ENCODE data around the gene ATCAY. TPM values are rescaled to one million over a fixed set of nuclear protein-coding genes. Genes with fewer than 3 reads are reported as not detected.

Gene ATCAY
- total RNA-seq, 1 experiment from 2014 or later, result not detected

DNA sequence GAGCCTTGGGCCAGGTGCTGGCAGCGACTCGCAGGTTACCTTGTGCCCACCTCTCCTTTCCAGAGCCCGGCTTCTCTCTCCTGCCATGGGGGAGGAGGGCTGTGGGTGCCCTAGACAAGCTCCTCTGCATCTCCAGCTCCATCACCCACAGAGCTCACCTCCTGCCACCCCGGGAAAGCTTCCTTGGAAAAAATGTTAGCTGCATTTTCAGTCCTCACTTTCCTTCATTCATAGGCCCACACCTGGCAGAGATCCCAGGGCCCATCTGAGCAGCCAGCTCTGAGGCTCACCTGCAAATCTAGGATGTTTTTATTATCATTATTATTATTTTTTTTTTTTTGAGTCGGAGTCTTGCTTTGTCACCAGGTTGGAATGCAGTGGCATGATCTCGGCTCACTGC is 48.5 kb upstream of the ATCAY start:
- H3K4me1 ChIP-seq (ENCODE audit: insufficient read depth, low read length), result peaks cover 3% of the 10 kb centered on the region; the same call in 1 of the 2 replicates
- no peaks in the 10 kb centered on the region for H3F3A ChIP-seq (ENCODE audit: low read length, unreplicated experiment)
- CTCF ChIA-PET, result no interaction called here
- H3K9me2 ChIP-seq (replicated peaks; ENCODE audit: low read length), result no peaks in the 10 kb centered on the region
- no peaks in the 10 kb centered on the region for H4K20me1 ChIP-seq (ENCODE audit: low read length)
- intact Hi-C loops (cut with micrococcal nuclease), result no loop called here
- POLR2A ChIA-PET (ENCODE audit: unreplicated experiment), result no interaction called here
- H3K79me2 ChIP-seq (ENCODE audit: low read length), result no peaks in the 10 kb centered on the region
- no peak overlapping the region for H3K9ac ChIP-seq (ENCODE audit: low read length)
- BruUV-seq (replicated peaks), result no TSS peak
- no peak overlapping the region for H3K4me2 ChIP-seq (ENCODE audit: low read length)
- ATAC-seq (no peak), DNase-seq (peak; percentile 2)
- no peak overlapping the region for H3K27ac ChIP-seq (ENCODE audit: low read length)
- no peaks in the 10 kb centered on the region for H3K36me3 ChIP-seq (ENCODE audit: low read depth, low read length)
- no peak for TF ChIP-seq EZH2phosphoT487 (IDR thresholded peaks at IDR 0.05; ENCODE audit: borderline replicate concordance, low read length)
- TF ChIP-seq, protein P1, sequence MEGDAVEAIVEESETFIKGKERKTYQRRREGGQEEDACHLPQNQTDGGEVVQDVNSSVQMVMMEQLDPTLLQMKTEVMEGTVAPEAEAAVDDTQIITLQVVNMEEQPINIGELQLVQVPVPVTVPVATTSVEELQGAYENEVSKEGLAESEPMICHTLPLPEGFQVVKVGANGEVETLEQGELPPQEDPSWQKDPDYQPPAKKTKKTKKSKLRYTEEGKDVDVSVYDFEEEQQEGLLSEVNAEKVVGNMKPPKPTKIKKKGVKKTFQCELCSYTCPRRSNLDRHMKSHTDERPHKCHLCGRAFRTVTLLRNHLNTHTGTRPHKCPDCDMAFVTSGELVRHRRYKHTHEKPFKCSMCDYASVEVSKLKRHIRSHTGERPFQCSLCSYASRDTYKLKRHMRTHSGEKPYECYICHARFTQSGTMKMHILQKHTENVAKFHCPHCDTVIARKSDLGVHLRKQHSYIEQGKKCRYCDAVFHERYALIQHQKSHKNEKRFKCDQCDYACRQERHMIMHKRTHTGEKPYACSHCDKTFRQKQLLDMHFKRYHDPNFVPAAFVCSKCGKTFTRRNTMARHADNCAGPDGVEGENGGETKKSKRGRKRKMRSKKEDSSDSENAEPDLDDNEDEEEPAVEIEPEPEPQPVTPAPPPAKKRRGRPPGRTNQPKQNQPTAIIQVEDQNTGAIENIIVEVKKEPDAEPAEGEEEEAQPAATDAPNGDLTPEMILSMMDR (conservative IDR thresholded peaks at IDR 0.05; ENCODE audit: low read depth, low read length), result no peak
- no peak for TF ChIP-seq EZH2 (IDR thresholded peaks at IDR 0.05; ENCODE audit: low read length, unreplicated experiment)
- no peaks in the 10 kb centered on the region for H3K27me3 ChIP-seq (ENCODE audit: low read length)
- H3K4me3 ChIP-seq (ENCODE audit: low read length), result no peak overlapping the region
- no peaks in the 10 kb centered on the region for H3K9me3 ChIP-seq (ENCODE audit: low read length)
- no peak overlapping the region for H2AFZ ChIP-seq (ENCODE audit: low read length)

DNA sequence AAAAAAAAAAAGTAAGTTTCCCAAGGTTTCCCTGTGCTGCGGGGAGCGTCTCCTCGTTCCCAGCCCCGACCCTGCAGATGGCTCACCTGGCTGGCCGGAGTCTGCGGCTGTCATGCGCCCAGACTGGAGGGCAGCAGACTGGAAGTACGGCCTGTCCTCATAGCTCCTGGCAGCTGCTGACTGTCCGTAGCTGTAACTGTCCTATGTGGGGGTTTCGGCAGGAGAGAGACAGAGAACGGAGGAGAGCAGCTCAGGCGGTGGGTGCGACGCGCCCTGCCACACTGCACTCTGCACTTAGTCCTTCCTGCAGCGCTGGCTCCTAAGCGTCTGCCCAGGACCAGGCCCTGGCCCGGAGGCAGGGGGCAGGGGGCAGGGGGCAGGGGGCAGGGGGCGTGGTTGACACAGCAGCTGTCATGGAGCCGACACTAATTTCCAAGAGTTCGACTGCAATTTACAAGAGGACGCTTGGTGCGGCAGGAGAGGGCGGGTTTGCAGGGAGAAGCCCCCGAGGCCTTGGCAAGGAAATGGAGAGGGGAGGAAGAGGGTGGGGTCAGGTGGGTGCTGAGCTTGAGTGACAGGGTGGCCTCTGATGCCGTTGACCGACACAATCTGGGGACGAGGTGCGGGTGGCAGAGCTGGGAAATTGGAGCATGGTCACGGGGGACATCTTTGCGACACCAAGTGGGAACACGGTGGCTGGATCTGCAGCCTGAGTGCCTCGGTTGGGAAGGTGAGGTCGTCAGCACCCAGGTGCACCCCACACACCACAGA is 46.7 kb upstream of the ATCAY start:
- Histone ChIP-seq H3K9ac (ENCODE audit: low read length) (no peak overlapping the region), H3K27ac (ENCODE audit: low read length) (no peak overlapping the region), H3K4me2 (ENCODE audit: low read length) (no peak overlapping the region), H3K4me3 (ENCODE audit: low read length) (no peak overlapping the region), H3K4me1 (ENCODE audit: insufficient read depth, low read length) (no peaks in the 10 kb centered on the region), H3F3A (ENCODE audit: low read length, unreplicated experiment) (no peaks in the 10 kb centered on the region), H3K27me3 (ENCODE audit: low read length) (no peaks in the 10 kb centered on the region), H3K79me2 (ENCODE audit: low read length) (no peaks in the 10 kb centered on the region), H3K9me3 (ENCODE audit: low read length) (no peaks in the 10 kb centered on the region), H2AFZ (ENCODE audit: low read length) (no peak overlapping the region), H3K36me3 (ENCODE audit: low read depth, low read length) (no peaks in the 10 kb centered on the region), H3K9me2 (replicated peaks; ENCODE audit: low read length) (no peaks in the 10 kb centered on the region), H4K20me1 (ENCODE audit: low read length) (no peaks in the 10 kb centered on the region)
- intact Hi-C loops (cut with micrococcal nuclease), result no loop called here
- no TSS peak for BruUV-seq (replicated peaks)
- TF ChIP-seq, protein P1 (conservative IDR thresholded peaks at IDR 0.05; ENCODE audit: low read depth, low read length), result no peak
- TF ChIP-seq EZH2 (IDR thresholded peaks at IDR 0.05; ENCODE audit: low read length, unreplicated experiment) (no peak), EZH2phosphoT487 (IDR thresholded peaks at IDR 0.05; ENCODE audit: borderline replicate concordance, low read length) (no peak)
- DNase-seq, result no peak
- ChIA-PET CTCF (interaction anchor here (0.5 kb wide), 1 partner anchor 1714 kb away, joined by 3 read pairs; no protein-coding TSS in a partner anchor), POLR2A (ENCODE audit: unreplicated experiment) (no interaction called here)
- ATAC-seq, result no peak

DNA sequence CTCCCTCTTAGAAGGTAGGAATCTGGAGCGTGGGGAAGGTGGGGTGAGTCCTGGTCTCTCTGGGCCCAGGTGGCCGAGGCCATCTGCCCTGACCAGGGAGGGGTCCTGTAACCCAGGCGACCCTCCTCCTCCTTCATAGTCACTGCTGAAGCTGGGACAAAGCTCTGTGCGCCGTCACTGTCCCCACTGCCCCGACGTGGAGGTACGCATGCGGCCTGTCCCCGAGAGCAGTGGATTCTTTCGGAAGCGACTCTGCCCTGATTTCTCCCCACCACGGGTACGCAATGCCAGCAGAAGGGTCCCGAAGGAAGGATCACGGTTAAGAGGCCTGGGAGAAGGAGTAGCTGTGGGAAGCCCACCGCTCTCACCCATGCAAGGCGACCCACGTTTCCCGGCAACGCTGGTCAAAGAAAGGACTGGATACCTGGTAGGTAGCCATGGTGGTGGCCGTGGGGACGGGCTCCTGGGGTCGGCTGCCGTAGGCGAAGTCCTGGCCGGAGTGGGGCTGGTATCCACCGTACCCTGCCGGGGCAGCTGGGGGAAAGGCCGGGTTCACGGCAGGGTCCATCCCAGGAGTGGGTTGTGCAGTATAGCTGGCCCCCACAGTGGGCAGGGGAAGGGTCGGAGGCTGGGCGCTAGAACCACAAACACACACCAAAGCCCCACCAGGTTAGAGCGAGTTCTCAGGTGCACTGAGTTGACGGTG is 46.0 kb upstream of the ATCAY start:
- Histone ChIP-seq H2AFZ (ENCODE audit: low read length) (no peak overlapping the region), H3K27me3 (ENCODE audit: low read length) (no peaks in the 10 kb centered on the region), H3K9me2 (replicated peaks; ENCODE audit: low read length) (no peaks in the 10 kb centered on the region), H3F3A (ENCODE audit: low read length, unreplicated experiment) (no peaks in the 10 kb centered on the region), H3K9me3 (ENCODE audit: low read length) (no peaks in the 10 kb centered on the region), H3K9ac (ENCODE audit: low read length) (no peak overlapping the region), H4K20me1 (ENCODE audit: low read length) (no peaks in the 10 kb centered on the region), H3K4me1 (ENCODE audit: insufficient read depth, low read length) (no peaks in the 10 kb centered on the region), H3K79me2 (ENCODE audit: low read length) (no peaks in the 10 kb centered on the region), H3K4me2 (ENCODE audit: low read length) (no peak overlapping the region), H3K4me3 (ENCODE audit: low read length) (no peak overlapping the region), H3K27ac (ENCODE audit: low read length) (no peak overlapping the region), H3K36me3 (ENCODE audit: low read depth, low read length) (no peaks in the 10 kb centered on the region)
- ATAC-seq (no peak), DNase-seq (no peak)
- intact Hi-C loops (cut with micrococcal nuclease), result no loop called here
- BruUV-seq (replicated peaks), result no TSS peak
- no peak for TF ChIP-seq EZH2 (IDR thresholded peaks at IDR 0.05; ENCODE audit: low read length, unreplicated experiment)
- TF ChIP-seq, protein P1 (conservative IDR thresholded peaks at IDR 0.05; ENCODE audit: low read depth, low read length), result no peak
- no peak for TF ChIP-seq EZH2phosphoT487 (IDR thresholded peaks at IDR 0.05; ENCODE audit: borderline replicate concordance, low read length)
- ChIA-PET CTCF (interaction anchor here (0.5 kb wide), 1 partner anchor 1713 kb away, joined by 3 read pairs; no protein-coding TSS in a partner anchor), POLR2A (ENCODE audit: unreplicated experiment) (no interaction called here)
